Iris pigment epithelial cell (primary cell): Measurements from ENCODE around the gene NKAIN4.
"Not testable (repeated sequence)": the region's sequence is repeated elsewhere in the genome, so short reads cannot be mapped to it uniquely, and the experiment has no call there.

Source experiments
- DNase-seq: peaks from one replicate; pipeline ENCODE4 v3.0.0-alpha.2; 2011; ENCODE audit warnings: low read depth

NKAIN4 gene

GRCh38 chr20:63255931-63256704 is 1.9 kb upstream of the NKAIN4 start:
- DNase-seq, result no peak

- DNase-seq, result no peak
Measured at GRCh38 chr20:63254606-63255384, 532 bp upstream of the NKAIN4 start.

- no peak for DNase-seq
Measured at GRCh38 chr20:63253438-63254231, 628 bp downstream of the NKAIN4 start.

GRCh38 chr20:63253065-63253437 is 1.2 kb downstream of the NKAIN4 start:
- DNase-seq, result no peak

- DNase-seq, result no peak
Measured at GRCh38 chr20:63252284-63252711, 2.0 kb downstream of the NKAIN4 start.

GRCh38 chr20:63251350-63251749 is 2.9 kb downstream of the NKAIN4 start:
- not testable (repeated sequence) for DNase-seq

GRCh38 chr20:63249891-63250290 is 4.4 kb downstream of the NKAIN4 start:
- no peak for DNase-seq

GRCh38 chr20:63248835-63249591 is 5.2 kb downstream of the NKAIN4 start:
- DNase-seq, result no peak

- DNase-seq, result no peak
Measured at GRCh38 chr20:63247671-63248228, 6.5 kb downstream of the NKAIN4 start.

- no peak for DNase-seq
Measured at GRCh38 chr20:63246490-63247288, 7.6 kb downstream of the NKAIN4 start.

GRCh38 chr20:63244468-63244867 is 9.8 kb downstream of the NKAIN4 start:
- DNase-seq, result no peak

GRCh38 chr20:63243604-63244247 is 10.5 kb downstream of the NKAIN4 start:
- no peak for DNase-seq

- no peak for DNase-seq
Measured at GRCh38 chr20:63242736-63243135, 11.5 kb downstream of the NKAIN4 start.

- DNase-seq, result no peak
Measured at GRCh38 chr20:63241272-63241671, 13.0 kb downstream of the NKAIN4 start.

GRCh38 chr20:63240004-63240403 is 14.3 kb downstream of the NKAIN4 start:
- no peak for DNase-seq

- DNase-seq, result no peak
Measured at GRCh38 chr20:63239431-63239830, 14.8 kb downstream of the NKAIN4 start.

GRCh38 chr20:63238514-63239125 is 15.6 kb downstream of the NKAIN4 start:
- DNase-seq, result no peak

GRCh38 chr20:63238031-63238430 is 16.2 kb downstream of the NKAIN4 start:
- DNase-seq, result no peak

GRCh38 chr20:63236116-63236837 is 18.0 kb downstream of the NKAIN4 start:
- DNase-seq, result no peak
